Endothelial cell of coronary artery (primary cell): ENCODE data around the gene SLC35D3. TPM values are rescaled to one million over a fixed set of nuclear protein-coding genes. Genes with fewer than 3 reads are reported as not detected.

Experiments used
- total RNA-seq: library from RNA; depleted of rRNA; stranded (reverse); fragments of >200 nt; gene quantifications from 2 replicates; pipeline ENCODE4 v1.2.3, GENCODE V29; 2014

SLC35D3 gene, protein sequence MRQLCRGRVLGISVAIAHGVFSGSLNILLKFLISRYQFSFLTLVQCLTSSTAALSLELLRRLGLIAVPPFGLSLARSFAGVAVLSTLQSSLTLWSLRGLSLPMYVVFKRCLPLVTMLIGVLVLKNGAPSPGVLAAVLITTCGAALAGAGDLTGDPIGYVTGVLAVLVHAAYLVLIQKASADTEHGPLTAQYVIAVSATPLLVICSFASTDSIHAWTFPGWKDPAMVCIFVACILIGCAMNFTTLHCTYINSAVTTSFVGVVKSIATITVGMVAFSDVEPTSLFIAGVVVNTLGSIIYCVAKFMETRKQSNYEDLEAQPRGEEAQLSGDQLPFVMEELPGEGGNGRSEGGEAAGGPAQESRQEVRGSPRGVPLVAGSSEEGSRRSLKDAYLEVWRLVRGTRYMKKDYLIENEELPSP
- total RNA-seq, result not detected in 2 replicates

GRCh38 chr6:136921936-136922684 is at the start of gene SLC35D3:
Gene SLC35D3, plus strand, starts transcription at chr6:136922301. Its CDS starts 128 bp downstream, at chr6:136922429.

Other genes with a start within 250 kb of the SLC35D3 start
- gene MAP3K5, start 129.8 kb upstream of the SLC35D3 start, total RNA-seq, result 11.9 and 20.8 TPM in 2 replicates
- gene PEX7, start 99.7 kb upstream of the SLC35D3 start, total RNA-seq, result 5.2 and 6.9 TPM in 2 replicates
- gene IL20RA, start 122.7 kb downstream of the SLC35D3 start, total RNA-seq, result not detected in 2 replicates